Stimulated activated CD4-positive, alpha-beta T cell treated with anti-CD3 and anti-CD28 coated beads, Interleukin-12 subunit alpha, Interleukin-12 subunit beta, amount 100 ng/mL, for 48 hours (primary cell): Measurements from ENCODE around the gene RSAD2.
"Not testable (repeated sequence)": the region's sequence is repeated elsewhere in the genome, so short reads cannot be mapped to it uniquely, and the experiment has no call there.

Source experiments
- DNase-seq, 3 donors: peaks; one replicate each; pipeline ENCODE4 v3.0.0-alpha.2; 2020; ENCODE audit warnings: low read depth in 2 of 3, low spot score in 1 of 3

RSAD2 gene

GRCh38 chr2:6924101-6924923 lies 46.7 kb downstream of the RSAD2 start:
- DNase-seq, result no peak

- no peak for DNase-seq
Observed at GRCh38 chr2:6924924-6925409, 47.4 kb downstream of the RSAD2 start.

GRCh38 chr2:6926071-6926732 lies 48.6 kb downstream of the RSAD2 start:
- DNase-seq, result no peak

DNA sequence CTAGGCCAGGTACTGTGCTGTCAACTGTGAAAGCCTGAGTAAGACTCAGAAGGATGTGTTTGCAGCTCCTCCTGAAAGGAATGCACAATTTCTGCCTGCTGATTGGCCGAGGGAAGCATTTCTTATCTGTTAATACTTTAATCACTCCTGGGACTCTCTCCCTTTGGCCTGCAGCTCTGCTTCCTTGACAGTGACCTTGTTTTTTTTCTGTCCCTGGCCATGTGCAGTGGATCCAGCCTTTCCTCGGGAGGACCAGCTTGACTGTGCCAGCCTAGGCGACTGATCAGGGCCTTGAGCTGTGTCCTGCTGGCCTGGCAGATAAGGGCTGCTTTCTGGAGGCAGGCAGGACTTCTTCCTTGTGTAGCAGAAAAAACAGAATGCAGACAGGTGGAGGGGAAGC lies 49.6 kb downstream of the RSAD2 start:
- no peak for DNase-seq

GRCh38 chr2:6927753-6928152 lies 50.2 kb downstream of the RSAD2 start:
- DNase-seq, result no peak

DNA sequence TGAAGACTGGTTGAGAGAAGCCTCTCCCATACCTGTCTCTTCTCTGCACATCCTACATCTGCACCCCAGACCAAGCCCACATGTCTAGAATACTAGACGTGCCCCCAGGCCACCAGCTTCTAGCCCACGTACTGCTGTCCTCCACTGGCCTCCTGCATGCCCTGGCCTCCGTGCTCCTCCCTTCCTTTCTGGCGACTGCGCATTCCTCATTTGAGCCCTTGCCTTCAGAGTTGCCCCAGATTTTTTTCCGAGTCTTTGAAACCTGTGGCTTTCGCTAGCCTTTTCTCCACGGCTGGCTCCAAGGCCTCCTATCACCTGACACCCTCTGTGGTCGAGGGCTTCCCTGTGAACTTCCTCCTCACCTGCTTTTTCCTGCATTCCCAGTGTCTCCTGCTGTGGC lies 50.9 kb downstream of the RSAD2 start:
- no peak for DNase-seq

- DNase-seq, result no peak
Observed at GRCh38 chr2:6929196-6929819, 51.7 kb downstream of the RSAD2 start.

- DNase-seq, result no peak
Observed at GRCh38 chr2:6930923-6931647, 53.5 kb downstream of the RSAD2 start.

DNA sequence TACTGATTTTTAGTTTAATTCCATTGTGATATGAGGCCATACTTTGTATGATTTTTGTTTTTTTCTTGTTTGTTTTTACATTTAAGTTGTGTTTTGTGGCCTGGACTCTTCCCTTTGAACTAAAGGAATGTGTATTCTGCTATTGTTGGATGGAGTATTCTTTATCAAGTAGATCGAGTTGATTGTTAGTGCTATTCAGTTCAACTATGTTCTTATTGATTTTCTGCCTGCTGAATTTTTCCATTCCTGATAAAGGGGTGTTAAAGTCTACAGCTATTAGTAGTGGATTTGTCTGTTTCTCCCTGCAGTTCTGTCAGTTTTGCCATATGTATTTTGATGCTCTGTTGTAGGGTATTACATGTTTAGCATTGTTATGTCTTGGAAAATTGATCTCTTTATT lies 54.2 kb downstream of the RSAD2 start:
- no peak for DNase-seq

DNA sequence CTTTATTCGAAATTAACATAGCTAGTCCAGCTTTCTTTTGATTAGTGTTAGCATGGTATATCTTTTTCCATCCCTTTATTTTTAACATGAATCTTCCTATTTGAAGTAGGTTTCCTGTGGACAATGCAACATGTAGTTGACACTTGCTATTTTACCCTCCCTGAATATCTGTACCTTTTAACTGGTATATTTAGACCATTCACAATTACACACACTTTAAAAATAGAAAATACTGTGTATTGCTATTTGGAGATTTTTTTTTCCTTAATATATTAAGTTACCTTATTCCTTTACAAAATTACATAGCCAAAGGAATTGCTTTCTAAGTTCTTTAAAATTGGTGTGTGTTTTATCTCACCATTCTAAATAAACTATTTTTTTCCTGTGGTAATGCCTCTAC lies 54.6 kb downstream of the RSAD2 start:
- DNase-seq, result no peak

DNA sequence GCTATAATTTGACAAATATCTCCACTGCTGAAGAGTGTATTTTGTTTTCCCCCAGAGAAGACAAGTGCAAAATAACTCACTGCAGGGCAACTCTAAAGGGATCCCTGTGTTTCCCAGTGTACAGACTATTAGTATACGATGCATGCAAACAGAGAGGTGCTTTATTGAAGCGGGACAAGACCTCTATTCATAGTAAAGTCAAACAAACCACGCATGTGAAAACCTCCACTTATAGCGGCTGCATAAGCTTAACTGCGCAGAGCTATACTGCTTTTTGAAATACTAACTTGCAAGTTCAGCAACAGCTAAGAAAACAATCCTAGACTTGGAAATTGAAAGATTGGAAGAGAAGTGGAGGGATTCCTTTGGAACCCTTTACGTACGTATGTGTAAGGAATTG lies 55.3 kb downstream of the RSAD2 start:
- DNase-seq, result no peak

- DNase-seq, result no peak
Observed at GRCh38 chr2:6933911-6934310, 56.3 kb downstream of the RSAD2 start.

DNA sequence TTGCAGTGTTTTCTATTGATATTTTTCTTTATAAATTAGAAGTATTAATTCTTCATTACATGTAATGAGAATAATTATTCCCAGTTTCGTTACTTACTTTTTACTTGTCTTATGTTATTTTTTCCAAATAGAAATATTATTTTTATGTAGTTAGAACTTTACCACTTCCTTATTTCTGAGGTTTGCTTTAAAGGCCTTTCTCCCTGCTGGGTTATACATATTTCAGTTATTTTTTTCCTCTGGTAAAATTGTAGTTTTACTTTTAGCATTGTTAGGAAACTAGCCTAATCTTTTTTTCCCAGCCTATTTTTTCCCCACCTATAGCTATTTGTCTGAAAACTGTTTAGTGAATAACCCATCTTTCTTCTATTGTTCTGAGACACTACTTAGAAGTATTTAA lies 56.8 kb downstream of the RSAD2 start:
- no peak for DNase-seq

DNA sequence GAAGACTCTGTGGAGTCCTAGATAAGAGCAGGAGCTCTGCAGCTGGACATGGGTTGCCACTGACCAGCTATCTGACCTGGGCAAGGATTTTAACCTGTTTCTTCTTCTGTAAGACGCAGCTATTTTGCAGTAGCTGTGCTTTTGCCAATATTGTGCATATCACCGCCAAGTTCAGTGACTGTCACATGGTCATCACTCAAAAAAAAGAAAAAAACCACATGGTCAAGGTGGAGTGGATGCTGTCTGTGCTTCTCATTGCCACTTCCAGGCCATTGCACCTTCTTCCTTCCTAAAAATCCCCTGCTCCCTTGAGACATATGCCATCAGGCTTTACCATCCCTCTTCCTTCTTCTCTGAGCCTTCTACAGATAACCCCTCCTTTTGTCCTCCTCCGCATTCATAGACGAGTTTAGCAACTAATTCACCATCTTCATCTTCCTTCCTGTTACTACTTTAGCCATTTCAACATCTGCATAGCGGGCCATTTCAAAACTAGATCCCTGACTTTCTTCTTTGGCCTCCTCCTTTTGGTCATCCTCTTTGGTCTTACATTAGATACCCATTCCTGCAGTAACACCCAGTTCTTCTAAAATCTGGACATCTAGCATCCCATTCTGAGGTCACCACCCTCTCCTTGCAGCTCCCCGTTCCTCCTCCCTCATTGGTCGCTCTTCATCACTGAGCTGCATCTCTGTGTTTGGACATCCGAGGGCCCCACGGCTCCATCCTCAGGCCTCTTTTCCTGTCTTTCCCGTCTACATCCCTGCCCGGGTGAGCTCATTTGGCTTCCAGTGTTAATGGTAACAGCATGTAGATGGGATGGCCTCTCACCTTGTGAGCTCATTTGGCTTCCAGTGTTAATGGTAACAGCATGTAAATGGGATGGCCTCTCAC lies 57.4 kb downstream of the RSAD2 start:
- no peak for DNase-seq

GRCh38 chr2:6935652-6936020 lies 58.1 kb downstream of the RSAD2 start:
- not testable (repeated sequence) for DNase-seq

- no peak for DNase-seq
Observed at GRCh38 chr2:6937157-6937556, 59.6 kb downstream of the RSAD2 start.

DNA sequence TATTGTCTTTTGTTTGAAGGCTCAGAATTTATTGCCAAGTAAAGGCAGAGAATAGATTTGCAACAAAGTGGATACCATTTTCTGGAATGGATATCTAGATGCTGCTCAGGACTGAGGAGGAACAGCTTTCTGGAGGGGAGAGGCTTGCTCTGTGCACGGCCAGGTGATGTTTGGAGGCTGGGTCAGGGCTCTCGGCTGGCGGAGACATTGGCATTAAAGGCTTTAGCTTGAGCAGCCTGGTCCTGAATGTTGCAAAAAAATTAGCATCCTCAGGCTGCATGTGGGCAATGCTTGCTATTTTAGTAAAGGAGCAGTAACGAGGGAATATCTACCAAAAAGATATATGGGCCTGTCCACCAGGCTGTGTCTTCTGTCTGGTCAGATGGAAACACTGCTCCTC lies 60.0 kb downstream of the RSAD2 start:
- no peak for DNase-seq

DNA sequence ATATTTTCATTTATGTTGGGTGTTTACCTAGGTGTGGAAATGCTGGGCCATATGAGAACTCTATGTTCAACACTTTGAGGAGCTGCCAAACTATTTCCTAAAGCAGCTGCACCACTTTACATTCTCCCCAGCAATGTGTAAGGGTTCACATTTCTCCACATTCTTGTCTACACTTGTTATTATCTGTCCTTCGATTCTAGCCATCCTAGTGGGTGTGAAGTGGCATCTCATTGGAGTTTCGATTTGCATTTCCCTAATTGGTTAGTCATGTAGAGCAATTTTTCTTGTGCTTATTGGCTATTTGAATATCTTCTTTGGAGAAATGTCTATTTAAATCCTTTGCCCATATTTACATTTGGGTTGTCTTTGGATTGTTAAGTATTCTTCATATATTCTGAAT lies 61.5 kb downstream of the RSAD2 start:
- DNase-seq, result no peak

GRCh38 chr2:6940820-6941219 lies 63.2 kb downstream of the RSAD2 start:
- DNase-seq, result no peak

DNA sequence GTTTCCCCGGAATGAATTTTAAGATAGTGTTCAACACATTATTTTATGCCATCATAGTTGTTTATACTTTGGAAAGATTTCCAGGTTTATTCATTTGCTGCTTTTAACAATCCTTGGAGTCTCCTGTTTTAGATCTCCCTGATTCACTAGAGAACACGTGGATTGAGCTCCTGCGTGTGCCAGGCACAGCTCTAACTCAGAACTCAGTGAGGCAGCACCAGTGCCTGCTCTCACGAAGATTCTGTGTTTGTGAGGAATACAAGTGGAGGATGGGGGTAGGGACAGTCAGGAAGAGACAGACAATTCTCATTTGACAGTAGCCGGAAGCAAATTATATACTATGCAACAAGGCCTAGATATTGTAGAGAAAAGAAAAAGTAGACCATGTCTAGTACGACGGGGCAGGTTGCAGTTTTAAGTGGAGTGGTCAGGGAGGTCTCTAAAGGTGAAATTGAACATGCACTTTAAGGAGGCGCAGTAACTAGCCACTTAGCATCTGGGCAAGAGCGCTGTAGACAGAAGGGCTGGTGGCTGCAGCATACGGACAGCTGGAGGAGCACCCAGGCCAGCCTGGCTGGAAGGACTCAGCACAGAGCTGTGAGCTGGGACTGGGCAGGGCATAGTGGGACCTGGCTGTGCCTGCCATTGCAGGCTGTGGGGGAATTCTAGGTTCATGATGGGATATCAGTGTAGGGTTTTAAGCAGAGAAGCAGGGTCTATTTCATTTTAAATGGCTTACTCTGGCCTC lies 63.9 kb downstream of the RSAD2 start:
- DNase-seq, result no peak
